NCI-H2227 (cell line): ENCODE data around the gene ACKR2.
"Not testable (repeated sequence)": the region's sequence is repeated elsewhere in the genome, so short reads cannot be mapped to it uniquely, and the experiment has no call there.

Experiments
- DNase-seq: peaks from one replicate; lab custom pipeline; 2025; ENCODE audit not compliant: unreplicated experiment; lab: John Stamatoyannopoulos, UW

The ACKR2 gene

DNA sequence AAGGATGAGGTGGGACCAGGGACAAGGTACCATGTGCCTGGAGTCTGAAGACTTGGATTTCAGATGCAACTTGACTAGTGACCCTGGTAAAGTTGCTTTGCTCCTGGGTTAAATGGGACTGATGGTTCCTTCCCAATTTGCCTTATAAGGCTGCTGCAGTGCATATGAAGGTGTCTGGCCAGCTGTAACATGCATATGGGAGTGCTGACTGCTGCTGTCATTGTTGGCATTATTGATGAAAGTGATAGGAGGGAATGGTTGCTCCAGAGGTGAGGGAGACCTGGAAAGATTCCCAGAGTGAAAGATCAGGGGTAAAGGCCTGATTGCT is 45.9 kb downstream of the ACKR2 start:
- no peak for DNase-seq

DNA sequence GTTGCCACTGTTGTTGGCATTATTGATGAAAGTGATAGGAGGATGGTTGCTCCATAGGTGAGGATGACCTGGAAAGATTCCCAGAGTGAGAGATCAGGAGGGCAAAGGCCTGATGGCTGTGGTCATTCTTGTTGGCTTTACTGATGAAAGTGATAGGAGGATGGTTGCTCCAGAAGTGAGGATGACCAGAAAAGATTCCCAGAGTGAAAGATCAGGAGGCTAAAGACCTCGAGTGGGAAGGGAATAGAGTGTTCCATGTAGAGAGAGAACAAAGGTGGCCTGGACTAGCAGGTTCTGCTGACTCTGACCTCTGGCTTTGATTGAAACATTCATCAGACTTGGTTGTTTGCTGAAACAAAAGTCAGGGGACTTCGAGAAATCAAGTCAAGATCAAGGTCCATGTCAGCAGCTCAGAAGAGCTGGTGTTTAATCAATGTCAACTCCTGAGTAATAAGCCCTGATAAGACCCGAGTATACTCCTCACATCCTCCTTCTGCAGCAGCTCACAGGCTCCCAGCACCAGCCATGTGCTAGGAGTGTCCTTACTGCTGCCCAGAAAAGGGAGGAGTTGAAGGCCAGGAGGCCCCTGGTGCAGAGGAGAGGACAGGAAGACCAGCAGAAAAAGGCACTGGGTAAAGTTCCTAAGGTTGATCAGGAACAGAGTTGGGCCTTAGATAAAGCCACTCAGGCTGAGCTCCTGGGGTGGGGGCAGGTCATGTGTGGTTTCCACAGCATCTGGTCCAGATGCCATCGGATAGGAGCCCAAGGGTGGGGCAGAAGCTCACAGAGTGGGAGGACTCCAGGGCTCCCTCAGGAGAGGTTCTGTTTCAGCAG is 46.5 kb downstream of the ACKR2 start:
- no peak for DNase-seq

DNA sequence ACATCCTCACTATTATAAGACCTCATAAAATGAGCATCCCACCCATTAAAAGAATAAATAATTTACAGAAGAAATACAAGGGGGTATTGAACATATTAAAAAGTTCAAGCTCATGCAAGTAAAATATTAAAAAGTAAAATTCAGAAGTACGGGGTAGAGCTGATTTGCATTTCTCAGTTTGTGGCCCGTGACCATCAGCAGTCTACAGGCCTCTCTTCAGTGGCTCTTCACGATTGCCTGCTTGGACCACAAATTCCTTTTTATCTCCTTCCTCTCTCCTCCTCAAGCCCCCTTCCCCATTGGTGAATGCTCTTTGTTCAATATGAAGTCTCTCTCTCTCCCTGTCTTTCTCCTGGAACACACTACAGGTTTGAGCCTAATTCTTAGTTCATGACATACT is 47.3 kb downstream of the ACKR2 start:
- no peak for DNase-seq

DNA sequence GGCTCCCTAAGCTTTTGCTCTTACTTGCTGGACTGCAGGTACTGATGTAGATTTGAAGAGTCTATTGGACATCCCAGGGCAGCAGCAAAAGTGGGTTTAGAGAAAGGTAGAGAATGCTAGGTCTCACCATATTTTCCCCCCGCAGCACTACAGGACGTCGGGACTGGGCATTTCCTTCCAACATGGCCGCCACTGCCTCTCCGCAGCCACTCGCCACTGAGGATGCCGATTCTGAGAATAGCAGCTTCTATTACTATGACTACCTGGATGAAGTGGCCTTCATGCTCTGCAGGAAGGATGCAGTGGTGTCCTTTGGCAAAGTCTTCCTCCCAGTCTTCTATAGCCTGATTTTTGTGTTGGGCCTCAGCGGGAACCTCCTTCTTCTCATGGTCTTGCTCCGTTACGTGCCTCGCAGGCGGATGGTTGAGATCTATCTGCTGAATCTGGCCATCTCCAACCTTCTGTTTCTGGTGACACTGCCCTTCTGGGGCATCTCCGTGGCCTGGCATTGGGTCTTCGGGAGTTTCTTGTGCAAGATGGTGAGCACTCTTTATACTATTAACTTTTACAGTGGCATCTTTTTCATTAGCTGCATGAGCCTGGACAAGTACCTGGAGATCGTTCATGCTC is 55.2 kb downstream of the ACKR2 start:
- no peak for DNase-seq

DNA sequence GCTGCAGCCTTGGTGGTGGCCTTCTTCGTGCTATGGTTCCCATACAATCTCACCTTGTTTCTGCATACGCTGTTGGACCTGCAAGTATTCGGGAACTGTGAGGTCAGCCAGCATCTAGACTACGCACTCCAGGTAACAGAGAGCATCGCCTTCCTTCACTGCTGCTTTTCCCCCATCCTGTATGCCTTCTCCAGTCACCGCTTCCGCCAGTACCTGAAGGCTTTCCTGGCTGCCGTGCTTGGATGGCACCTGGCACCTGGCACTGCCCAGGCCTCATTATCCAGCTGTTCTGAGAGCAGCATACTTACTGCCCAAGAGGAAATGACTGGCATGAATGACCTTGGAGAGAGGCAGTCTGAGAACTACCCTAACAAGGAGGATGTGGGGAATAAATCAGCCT is 56.0 kb downstream of the ACKR2 start:
- no peak for DNase-seq

DNA sequence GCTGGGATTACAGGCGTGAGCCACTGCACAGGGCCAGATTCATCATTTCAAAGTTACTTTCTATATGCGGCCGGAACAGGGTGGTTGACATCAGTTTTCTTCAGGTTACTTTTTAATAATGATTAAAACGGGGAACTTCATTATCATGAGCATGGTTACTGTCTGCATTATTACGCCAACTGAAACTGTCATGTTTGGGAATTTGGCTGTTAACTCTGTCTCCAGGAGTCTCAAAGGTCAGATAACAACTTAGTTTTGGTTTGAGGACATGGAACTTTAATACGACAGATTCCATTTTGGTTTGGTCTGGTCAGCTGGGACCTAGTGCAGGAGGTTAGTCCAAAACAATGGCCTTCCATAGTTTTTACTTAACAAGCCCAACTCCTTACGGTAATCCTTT is 57.9 kb downstream of the ACKR2 start:
- DNase-seq = no peak

DNA sequence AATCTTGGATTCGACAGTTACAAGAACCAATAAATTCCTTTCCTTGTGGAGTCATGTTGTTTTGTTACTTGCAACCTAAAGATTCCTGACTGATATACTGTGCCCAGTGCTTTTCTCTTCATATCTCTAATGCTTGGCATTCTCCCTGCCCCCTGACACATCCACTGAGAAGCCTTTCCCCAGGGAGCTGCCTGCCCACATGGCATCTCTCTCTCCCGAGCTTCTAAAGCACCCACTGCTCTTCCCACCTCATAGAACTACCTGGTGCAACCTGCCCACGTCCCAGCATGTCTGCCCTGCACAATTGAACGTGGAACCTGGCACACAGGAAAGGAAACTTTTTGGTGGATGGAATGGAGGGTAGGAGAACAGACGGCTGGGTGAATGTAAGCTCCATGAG is 59.6 kb downstream of the ACKR2 start:
- no peak for DNase-seq

DNA sequence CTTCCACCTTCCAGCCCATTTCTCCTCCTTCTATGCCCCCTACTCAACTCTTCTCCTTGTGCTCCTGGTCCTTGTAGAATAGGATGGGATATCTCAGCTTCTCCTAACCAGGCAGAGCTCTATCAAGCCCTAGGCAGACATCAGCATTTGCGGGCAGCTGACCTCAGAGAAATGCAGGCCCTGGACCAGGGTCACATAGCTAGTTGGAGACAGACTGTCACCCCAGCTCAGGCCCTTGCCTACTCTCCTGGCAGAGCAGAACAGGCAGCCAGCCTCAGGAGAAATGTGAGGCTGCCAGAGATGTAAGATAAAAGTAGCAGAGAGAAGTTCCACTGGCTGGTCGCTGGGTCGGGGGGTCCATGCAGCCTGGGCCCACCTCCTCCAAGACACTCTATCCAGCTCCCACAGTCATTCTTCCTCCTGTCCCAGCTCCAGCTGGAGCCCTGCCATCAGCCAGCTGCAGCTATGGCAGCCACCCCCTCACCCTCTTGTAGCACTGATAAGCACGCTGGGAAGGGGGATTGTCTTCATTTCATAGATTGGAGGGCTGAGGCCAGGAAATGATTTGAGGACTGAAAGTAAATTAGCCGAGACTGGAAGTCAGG is 62.4 kb downstream of the ACKR2 start:
- DNase-seq = no peak

DNA sequence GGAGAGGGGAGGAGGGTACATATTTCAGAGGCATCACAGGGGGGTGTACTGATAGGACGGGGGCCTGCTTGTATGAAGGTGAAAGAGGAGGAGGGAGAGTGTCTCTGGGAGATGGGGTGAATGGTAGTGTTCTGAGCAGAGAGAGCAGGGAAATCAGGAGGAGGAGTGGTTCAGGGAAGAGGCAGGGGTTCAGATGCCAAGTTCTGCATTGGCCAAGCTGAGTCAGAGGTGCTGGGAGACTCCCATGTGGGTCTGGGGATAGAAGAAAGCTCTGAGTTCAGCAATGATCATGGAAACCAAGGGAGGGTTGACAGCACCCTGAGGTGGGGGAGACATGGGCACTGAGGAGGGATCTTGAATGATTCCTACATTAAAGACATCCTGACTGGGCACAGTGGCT is 63.5 kb downstream of the ACKR2 start:
- no peak for DNase-seq

DNA sequence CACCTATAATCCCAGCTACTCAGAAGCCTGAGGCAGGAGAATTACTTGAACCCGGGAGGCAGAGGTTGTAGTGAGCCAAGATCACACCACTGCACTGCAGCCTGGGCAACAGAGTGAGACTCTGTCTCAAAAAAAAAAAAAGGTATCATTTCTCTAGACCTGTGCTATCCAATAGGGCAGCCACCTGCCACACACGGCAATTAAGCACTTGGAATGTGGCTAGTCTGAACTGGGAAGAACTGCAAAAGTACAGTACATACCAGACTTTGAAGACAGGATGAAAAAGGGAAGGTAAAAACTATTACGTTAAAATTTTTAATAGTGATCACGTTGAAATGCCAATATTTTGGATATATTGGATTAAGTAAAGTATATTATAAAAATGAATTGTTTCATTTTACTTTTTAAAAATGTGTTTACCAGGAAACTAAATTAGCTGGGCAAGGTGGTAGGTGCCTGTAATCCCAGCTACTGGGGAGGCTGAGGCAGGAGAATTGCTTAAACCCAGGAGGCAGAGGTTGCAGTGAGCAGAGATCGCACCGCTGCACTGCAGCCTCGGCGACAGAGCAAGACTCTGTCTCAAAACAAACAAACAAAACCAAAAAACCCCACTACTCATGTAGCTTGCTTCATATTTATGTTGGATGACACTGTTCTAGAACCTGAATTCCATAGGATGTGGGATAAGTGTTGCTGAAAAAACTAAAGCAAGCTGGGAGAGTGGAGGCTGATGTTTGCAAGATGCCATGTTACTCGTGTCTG is 64.2 kb downstream of the ACKR2 start:
- DNase-seq = no peak

DNA sequence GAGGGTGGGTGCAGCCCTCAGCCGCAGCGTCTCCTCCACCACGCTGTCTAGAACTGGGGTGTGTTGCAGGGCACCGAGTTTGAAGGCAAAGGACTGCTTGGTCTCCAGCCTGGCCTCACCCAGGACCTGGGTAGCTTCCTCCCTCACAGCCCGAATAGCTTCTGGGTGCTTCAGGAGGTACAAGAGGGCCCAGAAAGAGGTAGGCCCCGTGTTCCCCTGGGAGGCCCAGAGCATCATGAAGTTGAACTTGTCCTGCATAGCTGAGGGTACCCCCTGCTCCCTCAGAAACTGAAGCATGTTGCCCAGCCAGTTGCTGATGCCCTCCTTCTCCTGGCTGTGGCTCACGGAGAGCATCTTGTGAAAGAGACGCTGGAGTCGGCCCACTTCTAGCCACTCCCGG is 65.5 kb downstream of the ACKR2 start:
- DNase-seq = no peak

DNA sequence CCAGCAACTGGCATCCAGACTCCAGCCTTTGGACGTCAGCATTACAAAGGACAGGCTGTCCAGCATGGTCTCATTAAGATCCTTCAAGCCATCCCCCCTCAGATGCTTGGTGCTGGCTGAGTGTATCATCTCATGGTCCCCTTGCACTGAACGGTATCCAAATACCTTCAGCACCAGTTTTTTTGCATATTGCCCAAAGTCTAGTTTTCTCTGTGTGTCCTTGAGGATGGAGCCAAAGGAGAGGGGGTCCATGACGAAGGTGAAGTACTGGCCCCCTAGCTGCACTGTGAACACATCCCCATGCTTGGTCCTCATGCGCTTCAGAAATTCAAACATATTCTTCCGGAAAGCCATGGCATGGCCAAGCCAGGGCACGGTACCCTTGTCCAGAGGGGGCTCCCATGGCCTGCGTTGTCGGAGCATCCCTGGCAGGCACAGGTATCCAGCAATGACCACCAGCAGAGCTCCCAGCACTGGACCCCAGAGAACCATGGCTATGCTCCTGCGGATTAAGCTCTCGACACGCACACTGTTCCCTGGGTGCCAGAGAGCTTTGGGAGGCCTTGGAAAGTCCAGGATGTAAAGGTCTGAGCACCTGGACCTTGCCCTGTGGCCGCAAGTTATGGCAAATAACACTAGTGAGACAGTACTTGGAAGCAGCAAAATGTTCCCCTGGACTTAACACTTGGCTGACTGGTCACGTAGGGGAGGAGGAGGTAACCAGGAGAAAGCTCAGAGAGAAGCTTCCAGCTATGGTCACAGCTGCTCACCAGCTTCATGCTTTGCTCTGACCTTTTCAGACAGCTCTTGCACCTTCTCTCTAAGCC is 66.3 kb downstream of the ACKR2 start, which contains the start of gene CYP8B1:
CYP8B1 (minus strand) TSS at position 555 of the 827 bp plus-strand sequence; CDS start at position 492, 63 bp downstream.
- no peak for DNase-seq

DNA sequence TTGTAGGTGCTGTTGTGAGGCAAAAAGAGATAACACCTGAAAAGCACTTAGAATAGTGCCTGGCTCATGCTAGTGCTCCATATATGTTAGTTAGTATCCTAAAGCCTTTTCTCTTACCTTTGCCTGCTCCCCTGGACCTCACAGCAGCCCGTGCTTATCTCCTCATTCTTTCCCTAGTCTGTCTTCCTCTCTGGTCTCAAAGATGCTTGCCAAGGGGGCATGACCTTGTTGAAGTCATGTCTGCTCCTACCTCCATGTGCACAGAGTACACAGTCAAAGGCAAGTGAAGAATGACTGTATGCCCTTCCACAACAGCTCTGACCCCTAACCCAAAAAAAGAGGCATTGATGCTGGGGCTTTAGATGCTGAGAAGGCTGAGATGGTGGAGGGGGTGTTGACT is 67.2 kb downstream of the ACKR2 start:
- DNase-seq = no peak

DNA sequence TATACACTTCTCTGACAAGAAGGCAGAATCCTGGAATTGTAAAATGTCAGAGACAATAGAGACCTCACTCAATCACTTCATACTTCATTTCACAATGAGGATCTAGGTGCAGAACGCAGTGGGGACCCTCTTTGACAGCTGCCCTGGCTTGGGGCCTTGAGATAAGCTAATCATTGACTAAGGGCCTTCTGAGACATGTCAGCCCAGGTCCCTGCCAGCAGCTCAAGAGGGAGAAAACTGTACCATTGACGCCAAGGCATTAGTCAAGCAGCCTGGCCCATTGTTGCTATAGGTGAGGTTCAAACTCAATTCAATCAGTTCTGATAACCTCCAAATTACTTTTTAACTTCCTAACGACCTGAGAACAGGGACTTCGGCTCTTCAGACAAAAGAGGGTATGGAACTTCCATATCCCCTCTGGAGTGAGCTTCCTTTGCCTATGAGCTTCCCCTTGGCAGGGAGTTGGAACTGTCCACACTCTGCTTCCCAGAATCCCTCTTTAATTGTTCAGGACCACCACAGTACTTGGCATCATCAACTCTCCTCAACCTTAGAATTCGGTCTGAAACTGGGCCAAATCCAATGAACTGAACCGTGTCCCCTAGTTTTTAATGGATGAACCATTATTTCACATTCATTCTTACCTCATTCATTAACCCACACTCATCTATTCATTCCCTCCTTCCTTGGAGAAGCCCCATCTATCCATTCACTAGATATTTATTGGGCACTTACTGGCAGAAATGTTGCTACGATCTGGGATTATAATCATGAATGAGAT is 67.9 kb downstream of the ACKR2 start:
- DNase-seq = no peak

DNA sequence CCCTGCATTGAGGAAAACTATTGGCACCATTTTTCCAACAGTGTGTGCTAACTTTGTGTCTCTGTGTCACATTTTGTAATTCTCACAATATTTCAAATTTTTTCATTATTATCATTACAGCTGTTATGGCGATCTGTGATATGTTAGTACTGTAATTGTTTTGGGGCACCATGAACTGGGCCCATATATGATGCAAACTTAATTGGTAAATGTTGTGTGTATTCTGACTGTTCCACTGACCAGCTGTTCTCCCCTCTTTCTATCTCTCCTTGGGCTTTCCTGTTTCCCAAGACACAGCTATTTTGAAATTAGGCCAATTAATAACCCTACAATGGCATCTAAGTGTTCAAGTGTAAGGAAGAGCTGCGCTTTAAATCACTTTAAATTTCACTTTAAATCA is 68.6 kb downstream of the ACKR2 start:
- DNase-seq = no peak

DNA sequence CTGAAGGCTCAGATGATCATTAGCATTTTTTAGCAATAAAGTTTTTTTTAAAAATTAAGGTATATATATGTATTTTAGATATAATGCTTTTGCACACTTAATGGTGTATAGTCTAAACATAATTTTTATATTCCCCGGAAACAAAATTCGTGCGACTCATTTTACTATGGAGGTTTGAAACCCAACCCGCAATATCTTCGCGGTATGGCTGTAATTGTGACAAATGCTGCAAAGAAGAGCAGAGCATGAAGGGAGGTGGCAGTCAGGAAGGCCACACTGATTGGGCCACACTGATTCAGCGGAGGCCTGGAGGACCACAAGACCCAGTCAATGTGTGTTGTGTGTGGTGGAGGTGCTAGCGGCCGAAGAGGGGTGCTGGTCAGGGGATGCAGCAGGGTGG is 70.9 kb downstream of the ACKR2 start:
- DNase-seq = no peak

DNA sequence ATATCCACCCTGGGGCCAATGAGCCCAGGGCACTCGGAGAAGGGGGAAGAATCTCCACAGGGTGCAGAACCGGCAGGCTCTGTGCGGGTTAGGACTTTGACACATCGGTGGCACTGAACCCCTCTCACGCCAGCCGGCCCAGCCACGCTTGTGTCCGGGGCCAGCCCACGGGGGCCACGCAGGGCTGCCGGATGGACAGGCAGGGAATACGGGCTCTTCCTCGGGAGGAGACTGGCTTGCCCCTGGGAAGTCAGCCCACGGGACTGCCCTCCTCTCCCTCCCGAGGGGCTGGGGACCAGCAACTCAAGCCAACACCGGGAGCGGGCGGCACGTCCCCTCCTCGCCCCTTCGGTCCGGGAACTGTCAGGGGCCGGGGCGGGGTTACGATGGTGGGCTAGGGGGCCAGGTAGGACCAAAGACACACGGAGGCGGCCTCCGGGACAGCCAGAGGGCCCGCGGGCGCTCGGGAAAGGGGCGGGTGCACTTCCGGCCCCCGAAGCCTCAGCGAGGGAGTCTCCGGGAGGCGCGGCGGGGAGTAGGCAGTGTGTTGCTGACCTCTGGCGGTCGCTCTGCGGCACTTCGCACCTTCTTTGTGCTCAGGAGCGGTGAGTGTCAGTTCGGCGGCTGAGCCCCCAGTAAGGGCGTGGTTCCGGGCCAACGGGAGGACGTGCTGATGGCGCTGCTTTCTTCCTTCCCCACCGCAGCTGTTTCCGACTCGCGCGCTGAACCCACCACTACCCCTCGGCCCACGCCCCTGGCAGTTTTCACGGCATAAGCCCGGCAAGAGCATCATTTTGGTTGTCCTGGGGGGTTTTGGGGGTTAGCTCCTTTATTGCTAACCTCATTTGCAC is 71.6 kb downstream of the ACKR2 start:
- DNase-seq = peak; percentile 80

DNA sequence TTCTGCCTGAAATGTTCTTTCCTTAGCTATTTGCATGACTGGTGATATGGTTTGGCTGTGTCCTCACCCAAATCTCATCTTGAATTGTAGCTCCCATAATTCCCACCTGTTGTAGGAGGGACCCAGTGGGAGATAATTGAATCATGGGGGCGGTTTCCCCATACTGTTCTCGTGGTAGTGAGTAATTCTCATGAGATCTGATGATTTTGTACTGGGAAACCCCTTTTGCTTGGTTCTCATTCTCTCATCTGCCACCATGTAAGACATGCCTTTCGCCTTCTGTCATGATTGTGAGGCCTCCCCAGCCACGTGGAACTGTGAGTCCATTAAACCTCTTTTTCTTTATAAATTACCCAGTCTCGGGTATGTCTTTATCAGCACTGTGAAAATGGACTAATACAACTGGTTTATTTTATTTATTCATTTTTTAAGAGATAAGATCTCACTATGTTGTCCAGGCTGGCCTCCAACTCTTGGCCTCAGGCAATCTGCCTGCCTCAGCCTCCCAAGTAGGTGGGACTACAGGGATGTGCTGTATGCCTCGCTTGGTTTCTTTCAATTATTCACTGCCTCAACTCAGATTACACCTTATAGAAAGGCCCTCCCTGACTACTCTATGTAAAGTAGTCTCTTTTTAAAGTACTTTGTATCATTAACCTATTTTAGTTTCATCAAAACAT is 74.1 kb downstream of the ACKR2 start:
- DNase-seq = not testable (repeated sequence)

DNA sequence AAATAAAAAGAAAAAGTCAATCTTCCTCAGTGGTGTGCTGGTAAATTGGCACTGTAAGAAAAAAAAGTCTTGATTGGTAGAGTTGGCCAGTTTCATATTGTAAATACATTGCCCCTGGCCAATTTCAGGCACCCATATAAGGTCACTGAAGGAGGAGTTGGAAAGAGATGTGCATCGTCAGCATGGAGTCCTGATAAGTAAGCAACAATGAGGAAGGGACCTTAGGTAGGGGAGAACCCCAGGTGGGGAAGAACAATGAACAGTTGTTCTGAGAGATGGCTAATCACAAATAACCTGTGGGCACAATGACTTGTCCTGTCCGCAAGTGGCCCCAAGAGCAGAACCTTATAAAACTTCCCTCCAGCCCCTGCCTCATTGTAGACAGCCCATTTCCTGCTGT is 75.1 kb downstream of the ACKR2 start:
- no peak for DNase-seq
